Smooth muscle cell (in vitro differentiated cells): ENCODE results near the gene IFITM10. TPM values are rescaled to one million over a fixed set of nuclear protein-coding genes. Genes with fewer than 3 reads are reported as not detected.

Experiments used
- DNase-seq: peaks from one replicate; lab custom pipeline; 2025; ENCODE audit not compliant: unreplicated experiment; lab: John Stamatoyannopoulos, UW
- H2AFZ ChIP-seq: fragments of 200-600 bp; sonication (generic); 2 replicates; pipeline ENCODE4 v1.6.0; 2016; ENCODE audit warnings: antibody characterized with exemption, low read depth, mild to moderate bottlenecking
- H3F3A ChIP-seq: fragments of 200-600 bp; sonication (generic); 2 replicates; pipeline ENCODE4 v1.6.0; 2017; ENCODE audit warnings: antibody characterized with exemption, low read depth
- H3K27ac ChIP-seq: fragments of 200-600 bp; sonication (generic); 2 replicates; pipeline ENCODE4 v1.5.1; 2016; ENCODE audit warnings: low read depth, mild to moderate bottlenecking
- H3K27me3 ChIP-seq: fragments of 200-600 bp; sonication (generic); 2 replicates; pipeline ENCODE4 v1.6.1; 2016; ENCODE audit warnings: low read depth, mild to moderate bottlenecking
- H3K36me3 ChIP-seq: fragments of 200-600 bp; sonication (generic); 2 replicates; pipeline ENCODE4 v1.5.1; 2016; ENCODE audit warnings: low read depth
- H3K4me1 ChIP-seq: fragments of 200-600 bp; sonication (generic); 2 replicates; pipeline ENCODE4 v1.5.1; 2016; ENCODE audit warnings: low read depth
- H3K4me2 ChIP-seq: fragments of 200-600 bp; sonication (generic); 2 replicates; pipeline ENCODE4 v1.6.0; 2016; ENCODE audit warnings: mild to moderate bottlenecking
- H3K4me3 ChIP-seq: fragments of 200-600 bp; sonication (generic); 2 replicates; pipeline ENCODE4 v1.5.1; 2016; ENCODE audit warnings: mild to moderate bottlenecking
- H3K79me2 ChIP-seq: fragments of 200-600 bp; sonication (generic); 2 replicates; pipeline ENCODE4 v1.6.0; 2016; ENCODE audit warnings: low read depth, mild to moderate bottlenecking
- H3K9ac ChIP-seq: fragments of 200-600 bp; sonication (generic); 2 replicates; pipeline ENCODE4 v1.6.0; 2016; ENCODE audit warnings: low read depth
- H3K9me3 ChIP-seq: fragments of 200-600 bp; sonication (generic); replicated peaks from 2 replicates; pipeline ENCODE4 v1.5.1; 2016; ENCODE audit warnings: low read depth
- H4K20me1 ChIP-seq: fragments of 200-600 bp; sonication (generic); 2 replicates; pipeline ENCODE4 v1.6.0; 2016; ENCODE audit warnings: low read depth
- CTCF ChIP-seq: fragments of 200-600 bp; sonication (generic); IDR thresholded peaks from 2 replicates; pipeline ENCODE4 v1.5.1; 2017; ENCODE audit warnings: borderline replicate concordance, mild to moderate bottlenecking, antibody characterized with exemption; ENCODE audit not compliant: insufficient read depth, poor library complexity, severe bottlenecking
- WGBS: methylation state at CpG from one replicate; pipeline ENCODE4 v1.1.7; 2016; ENCODE audit warnings: low lambda C conversion rate; 5-methylcytosine and 5-hydroxymethylcytosine counted together
- polyA plus RNA-seq: library from polyadenylated mRNA; unstranded; fragments of >200 nt; fragmentation: Nextera tagmentation; extraction: Ambion mirVana; gene quantifications from 2 replicates; pipeline ENCODE4 v1.2.1, GENCODE V29; 2016
- total RNA-seq: library from RNA; depleted of rRNA; stranded (reverse); fragments of >200 nt; gene quantifications from 2 replicates; pipeline ENCODE4 v1.2.3, GENCODE V29; 2014

The IFITM10 gene
- total and polyA plus RNA-seq, 2 experiments from 2014 or later: 0.49 to 2.2 TPM

GRCh38 chr11:1696608-1697570 lies 53.5 kb downstream of the IFITM10 start, which contains the start of gene KRTAP5-6:
TSS of gene KRTAP5-6 (plus strand) at chr11:1697195. CDS start at chr11:1697246, 51 bp downstream.
- WGBS: 92% methylated on average over 11 of the region's 11 CpGs
- H2AFZ ChIP-seq: no peak within 1 kb of the TSS
- DNase-seq: no peak
- H3K27ac ChIP-seq: no peak within 1 kb of the TSS
- no peaks in the 10 kb centered on the region for H3K9me3 ChIP-seq
- H3K36me3 ChIP-seq: no peaks in the 10 kb centered on the region
- no peaks in the 10 kb centered on the region for H3K79me2 ChIP-seq
- no peaks in the 10 kb centered on the region for H4K20me1 ChIP-seq
- H3K4me1 ChIP-seq: peaks cover 13% of the 10 kb centered on the region
- TF ChIP-seq CTCF: no peak
- H3F3A ChIP-seq: peaks cover 6% of the 10 kb centered on the region
- no peak within 1 kb of the TSS for H3K4me3 ChIP-seq
- no peaks in the 10 kb centered on the region for H3K27me3 ChIP-seq
- H3K4me2 ChIP-seq: no peak within 1 kb of the TSS
- no peak within 1 kb of the TSS for H3K9ac ChIP-seq

- no peak overlapping the region for H3K27ac ChIP-seq
- no peak overlapping the region for H3K9ac ChIP-seq
- DNase-seq: no peak
- H3K4me2 ChIP-seq: no peak overlapping the region
- 93% methylated on average over 3 of the region's 3 CpGs for WGBS
- H2AFZ ChIP-seq: no peak overlapping the region
- no peaks in the 10 kb centered on the region for H3K9me3 ChIP-seq
- H3K4me1 ChIP-seq: peaks cover 19% of the 10 kb centered on the region
- no peaks in the 10 kb centered on the region for H3K36me3 ChIP-seq
- no peak for TF ChIP-seq CTCF
- no peaks in the 10 kb centered on the region for H4K20me1 ChIP-seq
- peaks cover 6% of the 10 kb centered on the region for H3F3A ChIP-seq
- H3K4me3 ChIP-seq: no peak overlapping the region
- H3K79me2 ChIP-seq: no peaks in the 10 kb centered on the region
- no peaks in the 10 kb centered on the region for H3K27me3 ChIP-seq
These were observed 54.8 kb downstream of the IFITM10 start for GRCh38 chr11:1695548-1696108.

- H3K79me2 ChIP-seq: no peaks in the 10 kb centered on the region
- H3K9me3 ChIP-seq: no peaks in the 10 kb centered on the region
- peaks cover 6% of the 10 kb centered on the region for H3F3A ChIP-seq
- no peak overlapping the region for H3K4me3 ChIP-seq
- no peaks in the 10 kb centered on the region for H3K36me3 ChIP-seq
- TF ChIP-seq CTCF: no peak
- no peak overlapping the region for H3K27ac ChIP-seq
- no peaks in the 10 kb centered on the region for H3K27me3 ChIP-seq
- no peak overlapping the region for H2AFZ ChIP-seq
- DNase-seq: no peak
- H3K4me1 ChIP-seq: peaks cover 19% of the 10 kb centered on the region
- H3K4me2 ChIP-seq: no peak overlapping the region
- 89% methylated on average over 15 of the region's 15 CpGs for WGBS
- no peaks in the 10 kb centered on the region for H4K20me1 ChIP-seq
- H3K9ac ChIP-seq: no peak overlapping the region
These were observed 55.4 kb downstream of the IFITM10 start for GRCh38 chr11:1694846-1695547.
